GM10248 (cell line): ENCODE measurements around the gene TMEM18.

ENCODE experiments used
- CTCF ChIA-PET: fragments of 300-600 bp; sonication (Branson Sonifier 250); formaldehyde crosslinking; extraction: SDS; loops from one replicate; lab custom pipeline; 2021; ENCODE audit warnings: antibody characterized with exemption; lab: Yijun Ruan, JAX
- POLR2A ChIA-PET: fragments of 350-650 bp; sonication (Branson Sonifier 250); formaldehyde crosslinking; extraction: SDS; loops from one replicate; lab custom pipeline; 2020; ENCODE audit warnings: antibody characterized with exemption; lab: Yijun Ruan, JAX
- DNase-seq: peaks from one replicate; pipeline ENCODE4 v3.0.0; 2012; ENCODE audit errors: extremely low spot score
- TF ChIP-seq, protein P1 (sequence below): IDR thresholded peaks from 2 replicates; pipeline ENCODE4 v1.5.1; 2012; ENCODE audit warnings: mild to moderate bottlenecking, low read depth; ENCODE audit errors: extremely low read depth, missing control alignments, control extremely low read depth

Gene TMEM18

DNA sequence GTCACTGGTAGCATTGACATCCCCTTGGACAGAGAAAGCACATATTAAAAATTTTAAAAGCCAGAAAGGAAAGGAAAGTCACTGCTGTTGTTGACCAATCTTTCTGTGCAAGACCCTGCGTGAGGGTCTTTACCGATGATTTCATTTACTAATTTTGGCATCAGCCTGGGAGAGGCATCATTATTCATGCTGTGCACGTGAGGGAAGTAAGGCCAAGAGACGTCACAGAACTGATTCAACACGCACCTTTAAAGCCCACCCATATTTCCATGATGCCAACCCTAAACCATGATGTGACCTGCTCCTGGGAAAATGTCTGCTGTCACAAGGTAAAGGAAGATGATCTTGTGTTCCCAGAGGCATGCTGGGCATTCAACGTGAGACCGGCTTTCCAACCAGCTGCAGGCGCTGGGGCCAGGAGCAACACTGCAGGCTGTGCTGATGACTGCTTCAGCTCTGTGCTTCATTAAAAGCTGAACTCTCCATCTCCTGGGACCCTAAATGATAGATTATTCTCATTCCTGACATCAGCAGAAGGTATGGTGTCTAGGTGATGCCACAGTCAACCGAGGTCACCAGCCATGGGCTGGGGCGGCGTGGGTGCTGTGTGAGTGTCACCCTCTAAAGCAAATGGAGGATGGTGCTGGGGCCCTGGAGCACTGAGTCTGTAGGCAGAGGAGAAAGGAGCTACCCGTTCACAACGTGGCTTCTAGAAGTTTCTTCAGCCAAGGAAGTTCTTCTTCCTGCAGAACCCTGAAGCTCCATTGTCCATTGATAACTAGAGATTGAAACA lies 53.9 kb downstream of the TMEM18 start:
- ChIA-PET POLR2A (no interaction called here), CTCF (interaction anchor here (1.1 kb wide), 1 partner anchor 13 kb away, joined by 6 read pairs; no protein-coding TSS in a partner anchor)
- TF ChIP-seq, protein P1, sequence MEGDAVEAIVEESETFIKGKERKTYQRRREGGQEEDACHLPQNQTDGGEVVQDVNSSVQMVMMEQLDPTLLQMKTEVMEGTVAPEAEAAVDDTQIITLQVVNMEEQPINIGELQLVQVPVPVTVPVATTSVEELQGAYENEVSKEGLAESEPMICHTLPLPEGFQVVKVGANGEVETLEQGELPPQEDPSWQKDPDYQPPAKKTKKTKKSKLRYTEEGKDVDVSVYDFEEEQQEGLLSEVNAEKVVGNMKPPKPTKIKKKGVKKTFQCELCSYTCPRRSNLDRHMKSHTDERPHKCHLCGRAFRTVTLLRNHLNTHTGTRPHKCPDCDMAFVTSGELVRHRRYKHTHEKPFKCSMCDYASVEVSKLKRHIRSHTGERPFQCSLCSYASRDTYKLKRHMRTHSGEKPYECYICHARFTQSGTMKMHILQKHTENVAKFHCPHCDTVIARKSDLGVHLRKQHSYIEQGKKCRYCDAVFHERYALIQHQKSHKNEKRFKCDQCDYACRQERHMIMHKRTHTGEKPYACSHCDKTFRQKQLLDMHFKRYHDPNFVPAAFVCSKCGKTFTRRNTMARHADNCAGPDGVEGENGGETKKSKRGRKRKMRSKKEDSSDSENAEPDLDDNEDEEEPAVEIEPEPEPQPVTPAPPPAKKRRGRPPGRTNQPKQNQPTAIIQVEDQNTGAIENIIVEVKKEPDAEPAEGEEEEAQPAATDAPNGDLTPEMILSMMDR = no peak
- DNase-seq = no peak

DNA sequence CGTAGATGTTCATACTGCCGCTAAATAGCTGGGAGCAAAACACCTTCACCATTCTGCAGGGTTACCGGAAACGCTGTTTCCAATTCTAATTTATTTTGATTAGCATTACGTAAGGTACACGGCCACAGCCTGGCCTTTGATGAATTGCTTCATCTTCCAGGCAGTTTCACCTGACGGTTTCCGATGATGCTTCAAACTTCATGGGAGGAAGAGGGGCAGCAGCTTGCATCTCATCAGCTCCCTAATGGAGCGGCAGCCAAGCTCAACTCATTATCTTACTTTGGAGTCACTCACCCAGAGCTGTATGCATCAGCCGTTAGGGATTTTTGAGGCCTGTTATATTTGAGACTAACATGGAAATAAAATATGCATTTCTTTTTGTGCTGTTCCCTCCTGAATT lies 54.8 kb downstream of the TMEM18 start:
- DNase-seq = no peak
- ChIA-PET CTCF (interaction anchor here (0.8 kb wide), 1 partner anchor 214 kb away, joined by 3 read pairs; no protein-coding TSS in a partner anchor), POLR2A (no interaction called here)
- TF ChIP-seq, protein P1 = no peak

DNA sequence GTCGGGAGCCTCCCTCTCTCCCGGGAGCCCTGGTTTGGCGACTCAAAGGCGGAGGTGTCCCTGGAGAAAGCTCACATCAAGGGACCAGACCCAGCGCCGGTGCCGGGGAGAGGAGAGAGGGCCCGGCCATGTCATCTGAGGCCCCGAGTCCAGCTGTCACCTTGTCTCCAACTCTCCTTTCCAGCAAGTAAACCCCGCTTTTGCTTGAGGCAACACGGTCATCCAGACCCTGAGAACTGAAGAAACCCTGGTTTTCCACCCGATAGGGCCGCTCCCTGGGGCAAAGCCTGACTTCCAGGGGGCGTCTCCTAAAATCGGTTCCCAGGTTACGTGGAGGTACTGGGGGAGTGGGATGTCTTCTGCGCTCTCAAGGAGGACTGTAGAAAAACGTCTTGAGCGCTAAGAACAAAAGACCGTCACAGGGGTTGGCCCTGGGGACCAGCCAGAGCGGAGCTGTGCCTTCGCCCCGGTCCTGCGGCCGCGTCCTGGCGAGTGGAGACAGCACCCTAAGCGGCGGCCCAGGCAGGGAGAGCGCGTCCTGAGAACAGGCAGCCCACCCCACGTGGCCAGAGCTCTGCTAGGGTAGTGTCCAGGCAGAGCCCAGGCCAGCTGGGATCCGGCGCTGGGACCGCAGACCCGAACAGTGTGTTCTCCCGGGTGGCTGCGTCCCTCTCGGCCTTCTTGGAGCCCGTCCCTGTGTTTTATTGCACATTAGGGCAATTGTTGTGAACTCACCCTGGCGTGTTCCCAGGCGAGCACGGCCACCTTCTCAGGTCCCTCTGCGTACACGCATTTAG lies 55.7 kb downstream of the TMEM18 start:
- POLR2A ChIA-PET = no interaction called here
- CTCF ChIA-PET = interaction anchor here (0.8 kb wide), 1 partner anchor 213 kb away, joined by 3 read pairs; no protein-coding TSS in a partner anchor
- DNase-seq = no peak
- TF ChIP-seq, protein P1 = no peak

DNA sequence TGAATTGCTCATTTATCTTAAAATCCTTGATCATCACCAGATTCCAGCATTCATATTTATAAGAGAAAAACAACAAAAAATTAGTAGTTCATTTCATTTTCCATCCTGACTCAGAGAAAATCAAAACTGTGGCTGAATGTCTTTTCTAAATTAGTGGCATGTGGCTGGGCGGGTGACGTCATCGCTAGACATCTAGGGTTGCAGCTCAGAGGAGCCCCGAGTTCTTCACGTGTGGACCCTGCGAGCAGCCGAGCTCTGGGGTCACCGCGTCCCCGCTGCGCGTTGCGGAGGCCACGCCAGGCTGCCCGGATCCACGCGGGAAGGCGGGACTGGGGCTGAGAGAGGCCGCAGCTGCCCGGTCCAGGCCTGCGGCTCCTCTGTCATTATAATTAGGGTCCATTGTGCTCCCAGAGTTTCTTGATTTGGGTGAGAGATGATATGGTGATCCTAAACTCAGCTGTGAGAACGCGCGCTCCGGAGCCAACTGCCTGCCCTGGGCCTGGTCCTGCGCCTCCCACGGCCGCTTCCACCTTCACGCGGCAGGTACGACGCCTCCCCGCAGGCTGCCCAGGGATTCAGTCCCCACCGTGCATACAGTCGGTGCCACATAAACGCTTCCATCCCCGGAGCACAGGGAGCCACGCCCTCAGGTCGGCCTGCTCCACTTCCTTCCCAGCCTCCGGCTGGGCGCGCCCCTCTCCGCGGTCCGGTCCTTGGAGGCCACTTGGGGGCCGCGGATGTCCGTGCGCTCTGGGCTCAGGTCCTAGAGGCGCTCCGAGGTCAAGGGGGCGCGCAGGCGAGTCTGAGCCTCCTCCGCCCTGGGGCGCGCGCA lies 56.5 kb downstream of the TMEM18 start:
- TF ChIP-seq, protein P1 = no peak
- POLR2A ChIA-PET = no interaction called here
- DNase-seq = no peak
- CTCF ChIA-PET = no interaction called here

DNA sequence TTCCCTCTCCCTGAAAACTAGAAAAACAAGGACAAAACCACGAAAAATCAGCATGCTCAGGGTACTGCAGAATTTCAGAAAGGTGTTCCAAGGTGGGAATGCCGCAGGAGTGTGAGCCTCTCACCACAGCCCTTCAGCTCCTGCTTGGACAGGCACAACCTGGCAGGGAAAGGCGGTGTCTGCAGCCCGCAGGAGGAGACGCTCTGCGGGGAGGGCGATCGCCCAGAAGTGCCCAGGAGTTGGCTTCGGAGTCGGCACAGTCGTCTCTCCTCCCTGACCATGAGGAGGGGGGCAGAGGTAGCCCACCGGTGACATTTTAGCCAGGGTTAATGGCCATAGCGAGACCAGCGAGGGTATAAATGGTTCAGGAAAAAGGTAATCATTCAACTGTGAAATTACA lies 57.2 kb downstream of the TMEM18 start:
- TF ChIP-seq, protein P1 = no peak
- ChIA-PET POLR2A (no interaction called here), CTCF (no interaction called here)
- no peak for DNase-seq
